K562 (cell line): Measurements from ENCODE around the gene G6PD. TPM values are rescaled to one million over a fixed set of nuclear protein-coding genes. Genes with fewer than 3 reads are reported as not detected.

Experiments
- ARID3B ChIP-seq: fragments of 250-450 bp; sonication (Bioruptor Pico); IDR thresholded peaks from 2 replicates; pipeline ENCODE4 v1.4.0; 2020; ENCODE audit warnings: borderline replicate concordance
- CHAMP1 ChIP-seq: fragments of 450-650 bp; IDR thresholded peaks from 2 replicates; pipeline ENCODE4 v1.6.1; 2016; ENCODE audit warnings: mild to moderate bottlenecking
- E2F6 ChIP-seq, 2 experiments: IDR thresholded peaks; 2 replicates each; pipeline ENCODE4 v1.6.1; 2011; ENCODE audit warnings: borderline replicate concordance in 1 of 2, control low read depth in 1 of 2, low read depth in 1 of 2, low read length in 1 of 2, mild to moderate bottlenecking in 1 of 2, mixed read lengths in 1 of 2, moderate library complexity in 1 of 2; ENCODE audit not compliant: insufficient read depth in 1 of 2, insufficient read length in 1 of 2, poor library complexity in 1 of 2, severe bottlenecking in 1 of 2; ENCODE audit errors: extremely low read depth in 1 of 2
- HNRNPK ChIP-seq: fragments of 200-400 bp; formaldehyde crosslinking; IDR thresholded peaks from one replicate; pipeline ENCODE4 v1.6.1; 2018; ENCODE audit warnings: mild to moderate bottlenecking, low read depth, low read length; ENCODE audit not compliant: poor library complexity, severe bottlenecking
- SIN3B ChIP-seq: fragments of 450-650 bp; IDR thresholded peaks from 2 replicates; pipeline ENCODE4 v1.6.1; 2017; ENCODE audit warnings: low read depth, mild to moderate bottlenecking, moderate library complexity
- SIX5 ChIP-seq, 2 experiments: IDR thresholded peaks; 2 replicates each; pipeline ENCODE4 v1.6.1; 2011; ENCODE audit warnings: low read length in 2 of 2, borderline replicate concordance in 1 of 2, low read depth in 1 of 2, mild to moderate bottlenecking in 1 of 2, moderate library complexity in 1 of 2; ENCODE audit not compliant: insufficient read depth in 1 of 2
- SMAD2 ChIP-seq: fragments of 150-350 bp; IDR thresholded peaks from 2 replicates; pipeline ENCODE4 v1.6.1; 2014; ENCODE audit warnings: low read depth, mild to moderate bottlenecking, low read length
- SMAD3 ChIP-seq: fragments of 450-650 bp; formaldehyde crosslinking; conservative IDR thresholded peaks from 2 replicates; pipeline ENCODE4 v1.4.0; 2020; ENCODE audit warnings: mild to moderate bottlenecking
- THRA ChIP-seq: fragments of 450-650 bp; IDR thresholded peaks from 2 replicates; pipeline ENCODE4 v1.6.1; 2017; ENCODE audit warnings: mild to moderate bottlenecking, moderate library complexity
- ZBTB17 ChIP-seq: fragments of 450-650 bp; formaldehyde crosslinking; IDR thresholded peaks from 2 replicates; pipeline ENCODE4 v1.4.0; 2020; ENCODE audit warnings: mild to moderate bottlenecking
- ZBTB26 ChIP-seq: fragments of 450-650 bp; formaldehyde crosslinking; IDR thresholded peaks from 2 replicates; pipeline ENCODE4 v1.4.0; 2022; ENCODE audit warnings: missing genetic modification characterization
- ZBTB43 ChIP-seq: sonication (generic); formaldehyde crosslinking; IDR thresholded peaks from 2 replicates; pipeline ENCODE4 v1.8.0; 2023; ENCODE audit warnings: mild to moderate bottlenecking, missing genetic modification reagents
- ZNF146 ChIP-seq: IDR thresholded peaks from one replicate; pipeline ENCODE4 v1.6.1; 2018; ENCODE audit warnings: missing compliant biosample characterization; ENCODE audit not compliant: unreplicated experiment
- ZNF507 ChIP-seq: conservative IDR thresholded peaks from 2 replicates; pipeline ENCODE4 v1.6.1; 2017; ENCODE audit warnings: missing genetic modification characterization, missing compliant biosample characterization
- polyA plus RNA-seq, 8 experiments: library from polyadenylated mRNA; depleted of rRNA in 4 of 8; stranded (reverse) in 5 of 8; unstranded in 3 of 8; fragments of >200 nt; fragmentation: Nextera tagmentation in 2 of 8; fragmentation: Illumina TruSeq in 1 of 8; extraction: Ambion mirVana in 2 of 8; extraction: Trizol in 1 of 8; gene quantifications; 2 replicates each; pipeline versions ENCODE4 v1.2.1 to v1.2.3, GENCODE V29; 2011 to 2014; ENCODE audit warnings: inconsistent platforms in 1 of 8, missing spikeins in 1 of 8
- total RNA-seq, 7 experiments: library from RNA; depleted of rRNA in 6 of 7; stranded (reverse); fragments of >200 nt in 6 of 7; fragmentation: Illumina TruSeq in 2 of 7; extraction: Trizol in 2 of 7; gene quantifications; 2 replicates each; pipeline versions ENCODE4 v1.2.1 to v1.2.3, GENCODE V29; 2011 to 2021; ENCODE audit warnings: low replicate concordance in 1 of 7
- TF ChIP-seq, protein P1 (sequence below): fragments of 450-650 bp; IDR thresholded peaks from 2 replicates; pipeline ENCODE4 v1.6.1; 2018; ENCODE audit warnings: mild to moderate bottlenecking, low read depth; ENCODE audit not compliant: partially characterized antibody

The G6PD gene
- total and polyA plus RNA-seq, 9 of the 15 experiments (the other 6 are each of a cell fraction or from before 2014, with no cell fraction given): 2.9 to 222 (median 66.4) TPM

- no peak for TF ChIP-seq CHAMP1
- TF ChIP-seq SMAD3 (CRISPR knock-in tag): no peak
- TF ChIP-seq, protein P1, sequence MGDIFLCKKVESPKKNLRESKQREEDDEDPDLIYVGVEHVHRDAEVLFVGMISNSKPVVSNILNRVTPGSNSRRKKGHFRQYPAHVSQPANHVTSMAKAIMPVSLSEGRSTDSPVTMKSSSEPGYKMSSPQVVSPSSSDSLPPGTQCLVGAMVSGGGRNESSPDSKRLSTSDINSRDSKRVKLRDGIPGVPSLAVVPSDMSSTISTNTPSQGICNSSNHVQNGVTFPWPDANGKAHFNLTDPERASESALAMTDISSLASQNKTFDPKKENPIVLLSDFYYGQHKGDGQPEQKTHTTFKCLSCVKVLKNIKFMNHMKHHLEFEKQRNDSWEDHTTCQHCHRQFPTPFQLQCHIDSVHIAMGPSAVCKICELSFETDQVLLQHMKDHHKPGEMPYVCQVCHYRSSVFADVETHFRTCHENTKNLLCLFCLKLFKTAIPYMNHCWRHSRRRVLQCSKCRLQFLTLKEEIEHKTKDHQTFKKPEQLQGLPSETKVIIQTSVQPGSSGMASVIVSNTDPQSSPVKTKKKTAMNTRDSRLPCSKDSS: no peak
- TF ChIP-seq E2F6 (IDR thresholded peaks at IDR 0.05; ENCODE audit: borderline replicate concordance in 1 of 2, extremely low read depth in 1 of 2, insufficient read depth in 1 of 2, insufficient read length in 1 of 2, low read depth in 1 of 2, low read length in 1 of 2, poor library complexity in 1 of 2, severe bottlenecking in 1 of 2): no peak
- peak; percentile 52; the same call in 1 of the 2 replicates for TF ChIP-seq SIN3B
- no peak for TF ChIP-seq THRA
- no peak for TF ChIP-seq ZNF507 (tag)
- no peak for TF ChIP-seq HNRNPK
- no peak for TF ChIP-seq ZBTB26 (CRISPR knock-in tag)
- no peak for TF ChIP-seq ZNF146
- TF ChIP-seq SMAD2: no peak
- TF ChIP-seq ZBTB43 (CRISPR knock-in tag): no peak
- TF ChIP-seq SIX5 (IDR thresholded peaks at IDR 0.05; ENCODE audit: borderline replicate concordance in 1 of 2, insufficient read depth in 1 of 2, low read depth in 1 of 2, low read length in 2 of 2): no peak
- no peak for TF ChIP-seq ZBTB17 (CRISPR knock-in tag)
- TF ChIP-seq ARID3B (CRISPR knock-in tag): no peak
Observed at GRCh38 chrX:154515966-154516655, 30.5 kb downstream of the G6PD start, which contains the start of gene FAM3A (continued).
